GM23248 (cell line): Measurements from ENCODE around the gene SLC24A5.

Experiments used
- EZH2 ChIP-seq: fragments of 200-600 bp; sonication (generic); IDR thresholded peaks from 2 replicates; pipeline ENCODE4 v1.6.1; 2018; ENCODE audit warnings: antibody characterized with exemption, mild to moderate bottlenecking; ENCODE audit not compliant: insufficient read depth, poor library complexity, severe bottlenecking
- EZH2phosphoT487 ChIP-seq: fragments of 200-600 bp; sonication (generic); IDR thresholded peaks from 2 replicates; pipeline ENCODE4 v1.6.1; 2018; ENCODE audit warnings: antibody characterized with exemption, moderate library complexity, mild to moderate bottlenecking, low read depth; ENCODE audit not compliant: insufficient read depth

DNA sequence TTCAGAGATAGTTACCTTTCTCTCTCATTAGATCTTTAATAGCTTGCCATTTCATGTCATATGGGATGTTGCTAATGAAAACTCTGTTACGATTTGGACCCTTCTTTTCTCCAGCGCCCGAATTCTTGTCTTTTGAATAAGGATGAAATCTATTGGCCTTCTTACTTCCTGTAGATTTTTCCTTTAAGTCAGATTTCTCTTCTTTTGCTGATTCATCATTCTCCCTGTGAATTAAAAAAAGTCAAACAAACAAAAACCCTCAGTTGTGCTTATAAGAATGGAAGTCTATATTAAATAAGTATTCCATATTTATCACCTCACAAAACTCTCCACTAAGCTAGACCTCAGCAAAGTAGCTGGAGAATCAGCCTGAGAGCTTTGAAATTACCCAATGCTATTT, 47.8 kb downstream of the SLC24A5 start:
- TF ChIP-seq EZH2phosphoT487: no peak
- TF ChIP-seq EZH2: no peak
